AG09309 (cell line): ENCODE results near the gene CGRRF1.

Experiments used
- DNase-seq: peaks from one replicate; pipeline ENCODE4 v3.0.0-alpha.2; 2010; ENCODE audit warnings: low read depth
- H3K4me3 ChIP-seq: 2 replicates; pipeline ENCODE4 v1.5.1; 2011; ENCODE audit warnings: mild to moderate bottlenecking, low read depth, low read length, moderate library complexity; ENCODE audit not compliant: control insufficient read depth
- CTCF ChIP-seq: IDR thresholded peaks from 2 replicates; pipeline ENCODE4 v1.5.1; 2011; ENCODE audit warnings: mild to moderate bottlenecking, low read depth, low read length, inconsistent platforms; ENCODE audit not compliant: insufficient read depth, control insufficient read depth; ENCODE audit errors: missing control alignments

Gene CGRRF1

DNA sequence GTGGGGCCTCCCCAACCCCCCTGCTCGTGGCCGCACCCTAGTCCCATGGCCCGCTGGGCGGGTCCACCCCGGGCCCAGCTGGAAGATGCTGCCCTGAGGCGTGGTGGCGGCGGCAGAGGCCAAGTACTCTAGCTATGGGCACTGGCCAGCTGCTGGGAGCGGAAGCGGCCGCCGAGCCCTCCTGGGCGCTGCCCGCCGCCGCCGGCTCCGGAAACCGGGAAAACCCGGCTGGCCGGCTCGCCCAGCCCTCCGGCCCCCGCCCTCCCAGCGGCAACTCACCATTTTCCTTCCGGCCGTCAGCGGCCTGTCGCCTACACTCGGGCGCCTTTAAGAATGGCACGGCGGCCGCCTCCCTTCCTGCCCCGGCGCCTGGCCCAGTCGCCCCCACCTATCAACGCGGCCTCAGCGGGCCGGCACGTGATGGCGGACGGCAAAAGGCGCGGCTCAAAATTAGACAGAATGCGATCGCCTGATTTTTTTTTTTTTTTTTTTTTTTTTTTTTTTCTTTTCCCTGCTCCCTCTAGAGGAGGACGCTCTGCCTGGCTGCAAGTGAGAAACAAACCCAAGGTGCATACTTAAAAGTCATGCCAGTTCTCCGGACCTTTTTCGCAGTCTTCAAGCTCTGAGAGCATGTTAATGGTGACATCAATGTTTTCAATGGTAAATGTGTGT, 20.9 kb upstream of the CGRRF1 start, which contains the start of gene GMFB:
Gene GMFB (minus strand): TSS at position 335 of the 672 bp plus-strand sequence. CDS start 53 bp downstream, at position 282.
- H3K4me3 ChIP-seq, result peak within 1 kb of the TSS; percentile 88
- DNase-seq, result peak; percentile 70
- TF ChIP-seq CTCF, result peak; percentile 56

DNA sequence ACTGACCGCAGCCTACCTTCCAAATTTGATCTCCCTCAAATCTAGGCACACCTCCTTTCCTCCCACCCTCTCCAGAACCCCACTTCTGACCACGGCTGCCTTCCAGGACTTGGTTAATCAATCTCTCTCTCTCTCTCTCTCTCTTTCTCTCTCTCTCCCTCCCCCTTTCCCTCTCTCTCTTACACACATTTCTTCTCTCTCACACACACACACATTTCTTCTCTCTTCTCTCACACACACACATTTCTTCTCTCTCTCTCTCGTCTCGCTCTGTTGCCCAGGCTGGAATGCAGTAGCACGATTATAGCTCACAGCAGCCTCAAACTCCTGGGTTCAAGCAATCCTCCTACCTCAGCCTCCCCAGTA, 20.4 kb upstream of the CGRRF1 start:
- TF ChIP-seq CTCF, result no peak
- no peak for DNase-seq
- peak overlapping the region; percentile 88 for H3K4me3 ChIP-seq

DNA sequence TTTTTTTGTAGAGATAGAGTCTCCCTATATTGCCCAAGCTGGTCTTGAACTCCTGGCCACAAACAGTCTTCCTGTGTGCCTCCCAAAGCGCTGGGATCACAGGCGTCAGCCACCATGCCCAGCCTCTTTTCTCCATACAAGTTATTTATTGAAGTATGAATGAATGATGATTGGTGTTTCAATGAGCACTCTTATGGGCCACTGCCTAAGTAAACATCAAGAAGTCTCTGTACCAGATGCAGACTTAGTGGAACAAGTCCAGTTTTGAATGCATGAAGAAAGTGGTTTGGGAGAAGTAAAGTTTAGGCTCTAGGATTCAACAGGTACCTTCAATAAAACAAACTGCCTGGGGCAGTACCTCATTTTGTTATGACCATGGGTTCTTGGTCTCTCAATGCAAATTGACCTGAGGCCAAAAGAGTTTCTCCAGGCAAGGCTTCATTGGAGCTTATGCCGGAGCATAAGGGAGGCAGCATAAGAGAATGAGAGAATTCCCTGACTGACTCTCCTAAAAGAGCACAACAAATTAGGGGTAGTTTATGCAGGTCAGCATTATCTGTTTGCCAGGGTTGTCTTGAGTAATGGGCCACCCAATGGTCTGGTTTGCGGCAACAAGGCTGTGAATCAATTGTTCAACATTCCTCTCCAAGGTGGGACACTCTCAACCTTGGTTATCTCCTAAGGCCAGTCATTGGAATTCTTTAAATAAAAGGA, 19.8 kb upstream of the CGRRF1 start:
- H3K4me3 ChIP-seq, result peak overlapping the region; percentile 88; the same call in 1 of the 2 replicates
- TF ChIP-seq CTCF, result no peak
- DNase-seq, result no peak

GRCh38 chr14:54490445-54491175, 19.1 kb upstream of the CGRRF1 start:
- no peak for TF ChIP-seq CTCF
- no peak for DNase-seq

DNA sequence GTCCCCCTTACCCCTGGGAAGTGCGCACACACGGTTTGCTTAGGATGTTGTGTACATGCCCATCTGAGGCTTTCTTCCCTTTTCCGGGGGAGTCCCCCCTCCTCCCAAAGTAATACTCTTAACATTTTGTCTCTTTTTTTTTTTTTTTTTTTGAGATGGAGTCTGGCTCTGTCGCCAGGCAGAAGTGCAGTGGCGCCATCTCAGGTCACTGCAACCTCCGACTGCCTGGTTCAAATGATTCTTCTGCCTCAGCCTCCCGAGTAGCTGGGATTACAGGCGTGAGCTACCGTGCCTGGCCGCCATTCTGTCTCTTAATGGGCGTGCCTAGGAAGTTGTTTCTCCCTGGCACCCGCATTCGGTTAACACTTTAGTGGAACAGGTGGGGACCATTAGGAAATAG, 16.4 kb upstream of the CGRRF1 start:
- no peak for TF ChIP-seq CTCF
- H3K4me3 ChIP-seq, result no peak overlapping the region
- no peak for DNase-seq

More at GRCh38 chr14:54490445-54491175, 19.1 kb upstream of the CGRRF1 start:
- no peak overlapping the region for H3K4me3 ChIP-seq

GRCh38 chr14:54497224-54497623, 12.5 kb upstream of the CGRRF1 start:
- H3K4me3 ChIP-seq, result no peak overlapping the region
- no peak for DNase-seq
- TF ChIP-seq CTCF, result no peak
